ENCODE results near the gene SLC22A23.

SLC22A23 gene

GRCh38 chr6:3307436-3307835 is 149.4 kb downstream of the SLC22A23 start:
- Histone ChIP-seq H3K4me1 (ENCODE audit: control insufficient read depth, insufficient read depth, low read length) (peaks cover 5% of the 10 kb centered on the region), H3K9ac (ENCODE audit: low read depth, low read length) (no peak overlapping the region), H3K36me3 (ENCODE audit: control insufficient read depth, insufficient read depth, low read length) (peaks cover 6% of the 10 kb centered on the region), H3K9me3 (ENCODE audit: control insufficient read depth, insufficient read depth, low read length) (no peaks in the 10 kb centered on the region), H3K27me3 (ENCODE audit: control insufficient read depth, insufficient read depth, low read length) (no peaks in the 10 kb centered on the region), H3K4me3 (ENCODE audit: low read depth, low read length) (no peak overlapping the region)

- H3K4me1 ChIP-seq (ENCODE audit: control insufficient read depth, insufficient read depth, low read length) = peaks cover 5% of the 10 kb centered on the region
- no peaks in the 10 kb centered on the region for H3K27me3 ChIP-seq (ENCODE audit: control insufficient read depth, insufficient read depth, low read length)
- no peak overlapping the region for H3K4me3 ChIP-seq (ENCODE audit: low read depth, low read length)
- H3K36me3 ChIP-seq (ENCODE audit: control insufficient read depth, insufficient read depth, low read length) = peaks cover 6% of the 10 kb centered on the region
- H3K9ac ChIP-seq (ENCODE audit: low read depth, low read length) = no peak overlapping the region
- H3K9me3 ChIP-seq (ENCODE audit: control insufficient read depth, insufficient read depth, low read length) = no peaks in the 10 kb centered on the region
Measured at GRCh38 chr6:3306848-3307247, 150.0 kb downstream of the SLC22A23 start.

GRCh38 chr6:3305831-3306230 is 151.0 kb downstream of the SLC22A23 start:
- H3K27me3 ChIP-seq (ENCODE audit: control insufficient read depth, insufficient read depth, low read length) = no peaks in the 10 kb centered on the region
- H3K4me1 ChIP-seq (ENCODE audit: control insufficient read depth, insufficient read depth, low read length) = peaks cover 5% of the 10 kb centered on the region
- no peaks in the 10 kb centered on the region for H3K9me3 ChIP-seq (ENCODE audit: control insufficient read depth, insufficient read depth, low read length)
- H3K4me3 ChIP-seq (ENCODE audit: low read depth, low read length) = no peak overlapping the region
- H3K36me3 ChIP-seq (ENCODE audit: control insufficient read depth, insufficient read depth, low read length) = peaks cover 6% of the 10 kb centered on the region
- no peak overlapping the region for H3K9ac ChIP-seq (ENCODE audit: low read depth, low read length)

GRCh38 chr6:3305216-3305565 is 151.7 kb downstream of the SLC22A23 start:
- H3K4me1 ChIP-seq (ENCODE audit: control insufficient read depth, insufficient read depth, low read length) = peaks cover 5% of the 10 kb centered on the region
- H3K4me3 ChIP-seq (ENCODE audit: low read depth, low read length) = no peak overlapping the region
- H3K27me3 ChIP-seq (ENCODE audit: control insufficient read depth, insufficient read depth, low read length) = no peaks in the 10 kb centered on the region
- H3K9ac ChIP-seq (ENCODE audit: low read depth, low read length) = no peak overlapping the region
- peaks cover 6% of the 10 kb centered on the region for H3K36me3 ChIP-seq (ENCODE audit: control insufficient read depth, insufficient read depth, low read length)
- no peaks in the 10 kb centered on the region for H3K9me3 ChIP-seq (ENCODE audit: control insufficient read depth, insufficient read depth, low read length)

GRCh38 chr6:3304500-3305215 is 152.2 kb downstream of the SLC22A23 start:
- H3K27me3 ChIP-seq (ENCODE audit: control insufficient read depth, insufficient read depth, low read length) = no peaks in the 10 kb centered on the region
- no peak overlapping the region for H3K4me3 ChIP-seq (ENCODE audit: low read depth, low read length)
- no peak overlapping the region for H3K9ac ChIP-seq (ENCODE audit: low read depth, low read length)
- peaks cover 6% of the 10 kb centered on the region for H3K36me3 ChIP-seq (ENCODE audit: control insufficient read depth, insufficient read depth, low read length)
- H3K9me3 ChIP-seq (ENCODE audit: control insufficient read depth, insufficient read depth, low read length) = no peaks in the 10 kb centered on the region
- peaks cover 3% of the 10 kb centered on the region for H3K4me1 ChIP-seq (ENCODE audit: control insufficient read depth, insufficient read depth, low read length)

GRCh38 chr6:3303795-3304411 is 152.9 kb downstream of the SLC22A23 start:
- Histone ChIP-seq H3K27me3 (ENCODE audit: control insufficient read depth, insufficient read depth, low read length) (no peaks in the 10 kb centered on the region), H3K4me1 (ENCODE audit: control insufficient read depth, insufficient read depth, low read length) (no peaks in the 10 kb centered on the region), H3K9ac (ENCODE audit: low read depth, low read length) (no peak overlapping the region), H3K4me3 (ENCODE audit: low read depth, low read length) (no peak overlapping the region), H3K36me3 (ENCODE audit: control insufficient read depth, insufficient read depth, low read length) (peaks cover 6% of the 10 kb centered on the region), H3K9me3 (ENCODE audit: control insufficient read depth, insufficient read depth, low read length) (no peaks in the 10 kb centered on the region)

- Histone ChIP-seq H3K4me3 (ENCODE audit: low read depth, low read length) (no peak overlapping the region), H3K36me3 (ENCODE audit: control insufficient read depth, insufficient read depth, low read length) (no peaks in the 10 kb centered on the region), H3K9me3 (ENCODE audit: control insufficient read depth, insufficient read depth, low read length) (no peaks in the 10 kb centered on the region), H3K27me3 (ENCODE audit: control insufficient read depth, insufficient read depth, low read length) (no peaks in the 10 kb centered on the region), H3K4me1 (ENCODE audit: control insufficient read depth, insufficient read depth, low read length) (no peaks in the 10 kb centered on the region), H3K9ac (ENCODE audit: low read depth, low read length) (no peak overlapping the region)
Measured at GRCh38 chr6:3301506-3301905, 155.3 kb downstream of the SLC22A23 start.

GRCh38 chr6:3299221-3299620 is 157.6 kb downstream of the SLC22A23 start:
- H3K9ac ChIP-seq (ENCODE audit: low read depth, low read length) = no peak overlapping the region
- no peaks in the 10 kb centered on the region for H3K4me1 ChIP-seq (ENCODE audit: control insufficient read depth, insufficient read depth, low read length)
- H3K4me3 ChIP-seq (ENCODE audit: low read depth, low read length) = no peak overlapping the region
- no peaks in the 10 kb centered on the region for H3K27me3 ChIP-seq (ENCODE audit: control insufficient read depth, insufficient read depth, low read length)
- H3K9me3 ChIP-seq (ENCODE audit: control insufficient read depth, insufficient read depth, low read length) = no peaks in the 10 kb centered on the region
- peaks cover 2% of the 10 kb centered on the region for H3K36me3 ChIP-seq (ENCODE audit: control insufficient read depth, insufficient read depth, low read length)

GRCh38 chr6:3297909-3298308 is 158.9 kb downstream of the SLC22A23 start:
- Histone ChIP-seq H3K4me1 (ENCODE audit: control insufficient read depth, insufficient read depth, low read length) (no peaks in the 10 kb centered on the region), H3K27me3 (ENCODE audit: control insufficient read depth, insufficient read depth, low read length) (no peaks in the 10 kb centered on the region), H3K4me3 (ENCODE audit: low read depth, low read length) (no peak overlapping the region), H3K9ac (ENCODE audit: low read depth, low read length) (no peak overlapping the region), H3K36me3 (ENCODE audit: control insufficient read depth, insufficient read depth, low read length) (peaks cover 2% of the 10 kb centered on the region), H3K9me3 (ENCODE audit: control insufficient read depth, insufficient read depth, low read length) (no peaks in the 10 kb centered on the region)

GRCh38 chr6:3297006-3297405 is 159.8 kb downstream of the SLC22A23 start:
- Histone ChIP-seq H3K9me3 (ENCODE audit: control insufficient read depth, insufficient read depth, low read length) (no peaks in the 10 kb centered on the region), H3K9ac (ENCODE audit: low read depth, low read length) (no peak overlapping the region), H3K4me1 (ENCODE audit: control insufficient read depth, insufficient read depth, low read length) (no peaks in the 10 kb centered on the region)

GRCh38 chr6:3296537-3296936 is 160.3 kb downstream of the SLC22A23 start:
- Histone ChIP-seq H3K9ac (ENCODE audit: low read depth, low read length) (no peak overlapping the region), H3K9me3 (ENCODE audit: control insufficient read depth, insufficient read depth, low read length) (no peaks in the 10 kb centered on the region), H3K4me1 (ENCODE audit: control insufficient read depth, insufficient read depth, low read length) (no peaks in the 10 kb centered on the region)

More at GRCh38 chr6:3297006-3297405, 159.8 kb downstream of the SLC22A23 start:
- no peaks in the 10 kb centered on the region for H3K27me3 ChIP-seq (ENCODE audit: control insufficient read depth, insufficient read depth, low read length)
- no peak overlapping the region for H3K4me3 ChIP-seq (ENCODE audit: low read depth, low read length)
- peaks cover 5% of the 10 kb centered on the region for H3K36me3 ChIP-seq (ENCODE audit: control insufficient read depth, insufficient read depth, low read length)

GRCh38 chr6:3296078-3296477 is 160.8 kb downstream of the SLC22A23 start:
- H3K9me3 ChIP-seq (ENCODE audit: control insufficient read depth, insufficient read depth, low read length) = no peaks in the 10 kb centered on the region
- no peaks in the 10 kb centered on the region for H3K27me3 ChIP-seq (ENCODE audit: control insufficient read depth, insufficient read depth, low read length)
- H3K4me1 ChIP-seq (ENCODE audit: control insufficient read depth, insufficient read depth, low read length) = no peaks in the 10 kb centered on the region
- no peak overlapping the region for H3K9ac ChIP-seq (ENCODE audit: low read depth, low read length)
- peaks cover 5% of the 10 kb centered on the region for H3K36me3 ChIP-seq (ENCODE audit: control insufficient read depth, insufficient read depth, low read length)
- H3K4me3 ChIP-seq (ENCODE audit: low read depth, low read length) = no peak overlapping the region

More at GRCh38 chr6:3296537-3296936, 160.3 kb downstream of the SLC22A23 start:
- Histone ChIP-seq H3K4me3 (ENCODE audit: low read depth, low read length) (no peak overlapping the region), H3K36me3 (ENCODE audit: control insufficient read depth, insufficient read depth, low read length) (peaks cover 5% of the 10 kb centered on the region), H3K27me3 (ENCODE audit: control insufficient read depth, insufficient read depth, low read length) (no peaks in the 10 kb centered on the region)
